CD14-positive monocyte (primary cell): ENCODE data around the gene ASZ1. TPM values are rescaled to one million over a fixed set of nuclear protein-coding genes. Genes with fewer than 3 reads are reported as not detected.

Experiments used
- DNase-seq, 3 donors: peaks; one replicate each; pipeline ENCODE4 v3.0.0-alpha.2; 2011 to 2022
- H2AFZ ChIP-seq: 2 replicates; pipeline ENCODE4 v1.6.0; 2012; ENCODE audit warnings: mild to moderate bottlenecking, low read depth, low read length, inconsistent platforms; ENCODE audit not compliant: insufficient read depth, poor library complexity, severe bottlenecking
- H3K27ac ChIP-seq, 2 donors: 1 replicate in 1 of 2; 2 replicates in 1 of 2; pipeline ENCODE4 v1.5.1; 2012 to 2013; ENCODE audit warnings: low read length in 2 of 2, control low read depth in 1 of 2, inconsistent platforms in 1 of 2, low read depth in 1 of 2, mild to moderate bottlenecking in 1 of 2
- H3K27me3 ChIP-seq, 2 donors: one replicate each; pipeline versions ENCODE4 v1.6.0 to v1.6.1; 2011 to 2013; ENCODE audit warnings: low read length in 2 of 2; ENCODE audit not compliant: control insufficient read depth in 2 of 2, insufficient read depth in 2 of 2
- H3K36me3 ChIP-seq, 2 donors: replicated peaks in 1 of 2; 1 replicate in 1 of 2; 2 replicates in 1 of 2; pipeline versions ENCODE4 v1.5.1 to v1.6.1; 2012 to 2013; ENCODE audit warnings: low read length in 2 of 2, control low read depth in 1 of 2, inconsistent platforms in 1 of 2, mild to moderate bottlenecking in 1 of 2; ENCODE audit not compliant: insufficient read depth in 2 of 2, control insufficient read depth in 1 of 2
- H3K4me1 ChIP-seq, 2 donors: 1 replicate in 1 of 2; 2 replicates in 1 of 2; pipeline versions ENCODE4 v1.5.1 to v1.6.1; 2012 to 2013; ENCODE audit warnings: low read length in 2 of 2, control low read depth in 1 of 2, inconsistent platforms in 1 of 2, mild to moderate bottlenecking in 1 of 2, moderate library complexity in 1 of 2; ENCODE audit not compliant: insufficient read depth in 2 of 2, control insufficient read depth in 1 of 2
- H3K4me2 ChIP-seq: replicated peaks from 2 replicates; pipeline ENCODE3; 2012; ENCODE audit warnings: low read length, moderate library complexity, mild to moderate bottlenecking; ENCODE audit not compliant: poor library complexity, severe bottlenecking; ENCODE audit errors: extremely low read depth
- H3K4me3 ChIP-seq, 3 experiments: fragments of 200-600 bp in 1 of 3; sonication (generic) in 1 of 3; replicated peaks in 1 of 3; 1 replicate in 2 of 3; 2 replicates in 1 of 3; pipeline ENCODE4 v1.5.1; 2011 to 2013; ENCODE audit warnings: low read length in 3 of 3, mild to moderate bottlenecking in 3 of 3, control low read depth in 2 of 3, low read depth in 2 of 3, inconsistent platforms in 1 of 3, moderate library complexity in 1 of 3
- H3K79me2 ChIP-seq: 2 replicates; pipeline ENCODE4 v1.6.0; 2012; ENCODE audit warnings: mild to moderate bottlenecking, control low read depth, inconsistent platforms, low read length, moderate library complexity; ENCODE audit not compliant: insufficient read depth
- H3K9ac ChIP-seq: 2 replicates; pipeline ENCODE4 v1.6.0; 2017; ENCODE audit warnings: low read length, mild to moderate bottlenecking; ENCODE audit not compliant: insufficient read depth, poor library complexity, severe bottlenecking
- H3K9me3 ChIP-seq, 2 donors: replicated peaks in 1 of 2; 1 replicate in 1 of 2; 2 replicates in 1 of 2; pipeline versions ENCODE4 v1.5.1 to v1.6.1; 2012 to 2013; ENCODE audit warnings: low read length in 2 of 2, control low read depth in 1 of 2; ENCODE audit not compliant: control insufficient read depth in 1 of 2, insufficient read depth in 1 of 2
- H4K20me1 ChIP-seq: 2 replicates; pipeline ENCODE4 v1.6.0; 2012; ENCODE audit warnings: mild to moderate bottlenecking, low read length, control low read depth, moderate library complexity; ENCODE audit not compliant: insufficient read depth
- H3K27ac Mint-ChIP-seq, 7 donors: one replicate each; pipeline ENCODE4 v1.8.0; 2020; ENCODE audit warnings: mild to moderate bottlenecking in 7 of 7, mixed read lengths in 7 of 7, moderate library complexity in 6 of 7, inconsistent platforms in 2 of 7
- H3K27me3 Mint-ChIP-seq, 3 donors: one replicate each; pipeline ENCODE4 v1.8.0; 2021 to 2022; ENCODE audit warnings: low read depth in 3 of 3, mild to moderate bottlenecking in 3 of 3, mixed read lengths in 3 of 3, moderate library complexity in 3 of 3, inconsistent platforms in 1 of 3
- H3K36me3 Mint-ChIP-seq, 2 donors: one replicate each; pipeline ENCODE4 v1.8.0; 2020; ENCODE audit warnings: mixed read lengths in 2 of 2, inconsistent platforms in 1 of 2, mild to moderate bottlenecking in 1 of 2
- H3K4me1 Mint-ChIP-seq: one replicate; pipeline ENCODE4 v1.8.0; 2020; ENCODE audit warnings: mild to moderate bottlenecking, mixed read lengths
- H3K4me3 Mint-ChIP-seq, 2 donors: one replicate each; pipeline ENCODE4 v1.8.0; 2020; ENCODE audit warnings: mild to moderate bottlenecking in 2 of 2, mixed read lengths in 2 of 2, moderate library complexity in 1 of 2
- H3K9me3 Mint-ChIP-seq, 7 donors: one replicate each; pipeline ENCODE4 v1.8.0; 2020 to 2022; ENCODE audit warnings: mixed read lengths in 7 of 7, mild to moderate bottlenecking in 6 of 7, moderate library complexity in 6 of 7, inconsistent platforms in 2 of 7
- whole genome bisulfite sequencing: methylation state at CpG from one replicate; pipeline ENCODE4 v1.1.5; 2013; ENCODE audit warnings: missing lambda C conversion rate; ENCODE audit not compliant: insufficient coverage; 5-methylcytosine and 5-hydroxymethylcytosine counted together
- intact Hi-C, 2 donors: fragments of 100-400 bp; cut with micrococcal nuclease; formaldehyde crosslinking; loops; one replicate each; pipeline versions ENCODE4 v1.15.0 to v1.15.1; 2023
- polyA plus RNA-seq, 3 donors: library from polyadenylated mRNA; depleted of rRNA in 1 of 3; unstranded in 2 of 3; stranded (reverse) in 1 of 3; fragments of 300-500 nt in 2 of 3; fragments of >200 nt in 1 of 3; fragmentation: Illumina TruSeq in 2 of 3; gene quantifications; 1 replicate in 2 of 3; 2 replicates in 1 of 3; pipeline ENCODE4 v1.2.3, GENCODE V29; 2012 to 2021
- TF ChIP-seq, protein P1 (sequence below): fragments of 200-600 bp; IDR thresholded peaks from one replicate; pipeline ENCODE4 v1.8.0; 2022; ENCODE audit warnings: antibody characterized with exemption, mild to moderate bottlenecking

Gene ASZ1
- polyA plus RNA-seq, 3 donors, result not detected

DNA sequence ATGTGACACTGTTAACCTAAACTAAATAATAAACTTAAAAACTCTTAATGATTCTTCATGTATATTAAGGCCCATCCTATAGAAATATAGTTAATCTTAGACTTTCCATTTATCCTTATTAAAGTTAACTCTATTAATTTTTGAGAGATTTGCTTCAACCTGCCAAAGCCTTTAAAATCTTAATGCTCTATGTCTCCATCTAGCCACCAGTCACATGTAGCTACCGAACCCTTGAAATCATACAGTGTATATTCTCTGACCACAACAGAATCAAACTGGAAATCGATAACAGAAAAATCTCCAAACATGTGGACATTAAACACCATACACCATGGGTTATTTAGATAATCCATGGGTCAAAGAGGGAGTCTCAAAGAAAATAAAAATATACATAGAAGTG, 51.9 kb downstream of the ASZ1 start:
- Histone ChIP-seq H3K36me3 (no peaks in the 10 kb centered on the region), H3K4me3 (no peak overlapping the region), H3K4me2 (no peak overlapping the region), H4K20me1 (no peaks in the 10 kb centered on the region), H2AFZ (no peak overlapping the region), H3K9ac (no peak overlapping the region), H3K27me3 (peaks cover 0 to 2% of the 10 kb centered on the region in 2 donors), H3K9me3 (no peaks in the 10 kb centered on the region), H3K79me2 (no peaks in the 10 kb centered on the region), H3K4me1 (no peaks in the 10 kb centered on the region), H3K27ac (no peak overlapping the region)
- Mint-ChIP-seq H3K27ac (no peak overlapping the region), H3K27me3 (peaks cover 0 to 2% (median 2%) of the 10 kb centered on the region in 3 donors), H3K9me3 (no peaks in the 10 kb centered on the region), H3K4me1 (no peaks in the 10 kb centered on the region), H3K4me3 (no peak overlapping the region), H3K36me3 (no peaks in the 10 kb centered on the region)
- TF ChIP-seq, protein P1, sequence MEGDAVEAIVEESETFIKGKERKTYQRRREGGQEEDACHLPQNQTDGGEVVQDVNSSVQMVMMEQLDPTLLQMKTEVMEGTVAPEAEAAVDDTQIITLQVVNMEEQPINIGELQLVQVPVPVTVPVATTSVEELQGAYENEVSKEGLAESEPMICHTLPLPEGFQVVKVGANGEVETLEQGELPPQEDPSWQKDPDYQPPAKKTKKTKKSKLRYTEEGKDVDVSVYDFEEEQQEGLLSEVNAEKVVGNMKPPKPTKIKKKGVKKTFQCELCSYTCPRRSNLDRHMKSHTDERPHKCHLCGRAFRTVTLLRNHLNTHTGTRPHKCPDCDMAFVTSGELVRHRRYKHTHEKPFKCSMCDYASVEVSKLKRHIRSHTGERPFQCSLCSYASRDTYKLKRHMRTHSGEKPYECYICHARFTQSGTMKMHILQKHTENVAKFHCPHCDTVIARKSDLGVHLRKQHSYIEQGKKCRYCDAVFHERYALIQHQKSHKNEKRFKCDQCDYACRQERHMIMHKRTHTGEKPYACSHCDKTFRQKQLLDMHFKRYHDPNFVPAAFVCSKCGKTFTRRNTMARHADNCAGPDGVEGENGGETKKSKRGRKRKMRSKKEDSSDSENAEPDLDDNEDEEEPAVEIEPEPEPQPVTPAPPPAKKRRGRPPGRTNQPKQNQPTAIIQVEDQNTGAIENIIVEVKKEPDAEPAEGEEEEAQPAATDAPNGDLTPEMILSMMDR, result no peak
- WGBS, result no CpG with 5 or more reads among the region's 2 CpGs
- intact Hi-C loops, result no loop called here
- no peak for DNase-seq

GRCh38 chr7:117372073-117372472, 55.2 kb downstream of the ASZ1 start:
- Histone ChIP-seq H3K27me3 (peaks cover 0 to 2% of the 10 kb centered on the region in 2 donors), H3K4me1 (no peaks in the 10 kb centered on the region), H3K4me3 (no peak overlapping the region), H3K9me3 (no peaks in the 10 kb centered on the region), H3K79me2 (no peaks in the 10 kb centered on the region), H2AFZ (no peak overlapping the region), H4K20me1 (no peaks in the 10 kb centered on the region), H3K27ac (no peak overlapping the region), H3K4me2 (no peak overlapping the region), H3K36me3 (no peaks in the 10 kb centered on the region), H3K9ac (no peak overlapping the region)
- Mint-ChIP-seq H3K4me3 (no peak overlapping the region), H3K27ac (no peak overlapping the region), H3K4me1 (no peaks in the 10 kb centered on the region), H3K36me3 (no peaks in the 10 kb centered on the region), H3K27me3 (peaks cover 1 to 4% (median 2%) of the 10 kb centered on the region in 3 donors), H3K9me3 (no peaks in the 10 kb centered on the region)
- no peak for DNase-seq
- WGBS, result no CpG with 5 or more reads among the region's 1 CpG
- TF ChIP-seq, protein P1, result no peak
- intact Hi-C loops, result no loop called here
